Stimulated activated CD8-positive, alpha-beta memory T cell treated with anti-CD3 and anti-CD28 coated beads, Interleukin-7, amount 100 ng/mL, for 24 hours (primary cell): ENCODE data around the gene BROX.
A peak's percentile ranks its signal among the peaks of the same experiment; 100 is the strongest.
"Not testable (repeated sequence)": the region's sequence is repeated elsewhere in the genome, so short reads cannot be mapped to it uniquely, and the experiment has no call there.

ENCODE experiments used
- DNase-seq: peaks from one replicate; pipeline ENCODE4 v3.0.0-alpha.2; 2020; ENCODE audit warnings: low read depth

BROX gene

GRCh38 chr1:222712253-222713090 is at the start of gene BROX, which contains the start of gene AIDA:
Gene BROX, plus strand, starts transcription at chr1:222712564. Its CDS starts 3,136 bp downstream, at chr1:222715700.
Gene AIDA, minus strand, starts transcription at chr1:222712491. Its CDS starts 174 bp downstream, at chr1:222712317.
- DNase-seq = peak; percentile 95

- no peak for DNase-seq
Measured at GRCh38 chr1:222663431-222663934, 48.9 kb upstream of the BROX start.

GRCh38 chr1:222665964-222666363 is 46.4 kb upstream of the BROX start:
- DNase-seq = no peak

GRCh38 chr1:222668184-222668583 is 44.2 kb upstream of the BROX start:
- DNase-seq = not testable (repeated sequence)

GRCh38 chr1:222669107-222669506 is 43.3 kb upstream of the BROX start:
- DNase-seq = not testable (repeated sequence)

GRCh38 chr1:222670110-222670509 is 42.3 kb upstream of the BROX start:
- no peak for DNase-seq

GRCh38 chr1:222680080-222680479 is 32.3 kb upstream of the BROX start:
- DNase-seq = no peak

GRCh38 chr1:222691016-222691415 is 21.3 kb upstream of the BROX start:
- DNase-seq = no peak

GRCh38 chr1:222694927-222695326 is 17.4 kb upstream of the BROX start:
- no peak for DNase-seq

GRCh38 chr1:222696741-222697140 is 15.6 kb upstream of the BROX start:
- DNase-seq = no peak

GRCh38 chr1:222697203-222697602 is 15.2 kb upstream of the BROX start:
- no peak for DNase-seq

GRCh38 chr1:222697826-222698225 is 14.5 kb upstream of the BROX start:
- no peak for DNase-seq

- no peak for DNase-seq
Measured at GRCh38 chr1:222702210-222702609, 10.2 kb upstream of the BROX start.

- DNase-seq = no peak
Measured at GRCh38 chr1:222704260-222704659, 8.1 kb upstream of the BROX start.

GRCh38 chr1:222706815-222707214 is 5.5 kb upstream of the BROX start:
- no peak for DNase-seq

- DNase-seq = no peak
Measured at GRCh38 chr1:222709700-222710153, 2.6 kb upstream of the BROX start.

GRCh38 chr1:222711319-222712252 is 778 bp upstream of the BROX start:
- DNase-seq = peak; percentile 11

- DNase-seq = peak; percentile 79
Measured at GRCh38 chr1:222713091-222713961, 962 bp downstream of the BROX start.

- DNase-seq = no peak
Measured at GRCh38 chr1:222716393-222716792, 4.0 kb downstream of the BROX start.

GRCh38 chr1:222728746-222729145 is 16.4 kb downstream of the BROX start:
- no peak for DNase-seq

- DNase-seq = no peak
Measured at GRCh38 chr1:222730866-222731265, 18.5 kb downstream of the BROX start.
